Measurements from ENCODE around the gene ABCC8. TPM values are rescaled to one million over a fixed set of nuclear protein-coding genes. Genes with fewer than 3 reads are reported as not detected.

Gene ABCC8
- polyA plus RNA-seq, 2 of the 4 experiments (the other 2 are of a cell fraction) = 1.1 to 2.0 TPM

GRCh38 chr11:17519061-17519885 lies 42.6 kb upstream of the ABCC8 start:
- H3K4me2 ChIP-seq = no peak overlapping the region
- WGBS (ENCODE audit: missing lambda C conversion rate) = 56% methylated on average over 7 of the region's 7 CpGs
- TF ChIP-seq HDAC2 (IDR thresholded peaks at IDR 0.05) (no peak), CBX2 (IDR thresholded peaks at IDR 0.05; ENCODE audit: borderline replicate concordance, low read depth) (no peak), FOSL2 (IDR thresholded peaks at IDR 0.05) (no peak), FOSL2 (CRISPR knock-in tag; IDR thresholded peaks at IDR 0.05) (no peak), CHD2 (IDR thresholded peaks at IDR 0.05; ENCODE audit: low read length, partially characterized antibody) (no peak), RCOR1 (IDR thresholded peaks at IDR 0.05; ENCODE audit: low read depth, low read length) (no peak), RARB (CRISPR knock-in tag; IDR thresholded peaks at IDR 0.05) (no peak), PHF8 (IDR thresholded peaks at IDR 0.05; ENCODE audit: borderline replicate concordance, low read depth) (no peak), BHLHE40 (IDR thresholded peaks at IDR 0.05; ENCODE audit: low read depth, low read length) (no peak), KDM5A (IDR thresholded peaks at IDR 0.05) (no peak), ESRRA (IDR thresholded peaks at IDR 0.05; ENCODE audit: borderline replicate concordance, low read length) (no peak), CEBPB (IDR thresholded peaks at IDR 0.05) (no peak), FOSB (CRISPR knock-in tag; IDR thresholded peaks at IDR 0.05) (no peak)
- TF ChIP-seq, protein P1, sequence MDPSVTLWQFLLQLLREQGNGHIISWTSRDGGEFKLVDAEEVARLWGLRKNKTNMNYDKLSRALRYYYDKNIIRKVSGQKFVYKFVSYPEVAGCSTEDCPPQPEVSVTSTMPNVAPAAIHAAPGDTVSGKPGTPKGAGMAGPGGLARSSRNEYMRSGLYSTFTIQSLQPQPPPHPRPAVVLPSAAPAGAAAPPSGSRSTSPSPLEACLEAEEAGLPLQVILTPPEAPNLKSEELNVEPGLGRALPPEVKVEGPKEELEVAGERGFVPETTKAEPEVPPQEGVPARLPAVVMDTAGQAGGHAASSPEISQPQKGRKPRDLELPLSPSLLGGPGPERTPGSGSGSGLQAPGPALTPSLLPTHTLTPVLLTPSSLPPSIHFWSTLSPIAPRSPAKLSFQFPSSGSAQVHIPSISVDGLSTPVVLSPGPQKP (IDR thresholded peaks at IDR 0.05; ENCODE audit: low read depth, low read length) = no peak
- TF ChIP-seq, protein P2, sequence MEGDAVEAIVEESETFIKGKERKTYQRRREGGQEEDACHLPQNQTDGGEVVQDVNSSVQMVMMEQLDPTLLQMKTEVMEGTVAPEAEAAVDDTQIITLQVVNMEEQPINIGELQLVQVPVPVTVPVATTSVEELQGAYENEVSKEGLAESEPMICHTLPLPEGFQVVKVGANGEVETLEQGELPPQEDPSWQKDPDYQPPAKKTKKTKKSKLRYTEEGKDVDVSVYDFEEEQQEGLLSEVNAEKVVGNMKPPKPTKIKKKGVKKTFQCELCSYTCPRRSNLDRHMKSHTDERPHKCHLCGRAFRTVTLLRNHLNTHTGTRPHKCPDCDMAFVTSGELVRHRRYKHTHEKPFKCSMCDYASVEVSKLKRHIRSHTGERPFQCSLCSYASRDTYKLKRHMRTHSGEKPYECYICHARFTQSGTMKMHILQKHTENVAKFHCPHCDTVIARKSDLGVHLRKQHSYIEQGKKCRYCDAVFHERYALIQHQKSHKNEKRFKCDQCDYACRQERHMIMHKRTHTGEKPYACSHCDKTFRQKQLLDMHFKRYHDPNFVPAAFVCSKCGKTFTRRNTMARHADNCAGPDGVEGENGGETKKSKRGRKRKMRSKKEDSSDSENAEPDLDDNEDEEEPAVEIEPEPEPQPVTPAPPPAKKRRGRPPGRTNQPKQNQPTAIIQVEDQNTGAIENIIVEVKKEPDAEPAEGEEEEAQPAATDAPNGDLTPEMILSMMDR (IDR thresholded peaks at IDR 0.05) = no peak
- H3K4me3 ChIP-seq = no peak overlapping the region
- ATAC-seq = no peak
- no peak for FAIRE-seq
- H3K4me1 ChIP-seq = no peaks in the 10 kb centered on the region
- no peaks in the 10 kb centered on the region for H3K9me3 ChIP-seq
- H3K27ac ChIP-seq = no peak overlapping the region
- DNase-seq (ENCODE audit: low read depth in 1 of 2, low spot score in 1 of 2) = no peak
- POLR2A ChIA-PET = no interaction called here
- CTCF ChIA-PET = interaction anchor here (6.9 to 45.8 kb wide), 3 partner anchors 9 to 135 kb away, joined by 89 to 1119 read pairs (median 281); partner anchors contain the start of gene KCNJ11

GRCh38 chr11:17518366-17518765 lies 41.7 kb upstream of the ABCC8 start:
- no peak for TF ChIP-seq ZC3H11A (IDR thresholded peaks at IDR 0.05)
- no peak for TF ChIP-seq USF2 (IDR thresholded peaks at IDR 0.05)
- TF ChIP-seq RNF2 (IDR thresholded peaks at IDR 0.05; ENCODE audit: borderline replicate concordance, low read depth) = no peak
- TF ChIP-seq NR3C1 (IDR thresholded peaks at IDR 0.05) = no peak
- TF ChIP-seq CEBPB (IDR thresholded peaks at IDR 0.05) = no peak
- TF ChIP-seq GATA3 (IDR thresholded peaks at IDR 0.05; ENCODE audit: borderline replicate concordance) = no peak
- TF ChIP-seq MAZ (IDR thresholded peaks at IDR 0.05; ENCODE audit: borderline replicate concordance, low read depth, low read length) = no peak
- no peak for TF ChIP-seq ZFP36 (IDR thresholded peaks at IDR 0.05; ENCODE audit: borderline replicate concordance, partially characterized antibody)
- TF ChIP-seq, protein P2 (IDR thresholded peaks at IDR 0.05) = no peak
- no peak for TF ChIP-seq RCOR1 (IDR thresholded peaks at IDR 0.05; ENCODE audit: low read depth, low read length)
- TF ChIP-seq FOSB (CRISPR knock-in tag; IDR thresholded peaks at IDR 0.05) = no peak
- TF ChIP-seq CBX2 (IDR thresholded peaks at IDR 0.05; ENCODE audit: borderline replicate concordance, low read depth) = no peak
- WGBS (ENCODE audit: missing lambda C conversion rate) = 53% methylated on average over 2 of the region's 2 CpGs
- no peaks in the 10 kb centered on the region for H3K4me1 ChIP-seq
- H3K9me3 ChIP-seq = no peaks in the 10 kb centered on the region
- no peak for FAIRE-seq
- no peak overlapping the region for H3K4me2 ChIP-seq
- CTCF ChIA-PET = interaction anchor here (0.7 to 45.8 kb wide), 5 partner anchors 10 to 165 kb away, joined by 3 to 1119 read pairs (median 89); partner anchors contain the start of gene KCNJ11
- no peak overlapping the region for H3K27ac ChIP-seq
- no peak for ATAC-seq
- no peak for DNase-seq (ENCODE audit: low read depth in 1 of 2, low spot score in 1 of 2)
- H3K4me3 ChIP-seq = no peak overlapping the region
- POLR2A ChIA-PET = no interaction called here

All from A549 (cell line).